Ecto neural progenitor cell (in vitro differentiated cells): Measurements from ENCODE around the gene CD2AP.
"Not testable (repeated sequence)": the region's sequence is repeated elsewhere in the genome, so short reads cannot be mapped to it uniquely, and the experiment has no call there.

Source experiments
- DNase-seq: peaks from one replicate; pipeline ENCODE4 v3.0.0-alpha.2; 2018; ENCODE audit warnings: low spot score

CD2AP gene

DNA sequence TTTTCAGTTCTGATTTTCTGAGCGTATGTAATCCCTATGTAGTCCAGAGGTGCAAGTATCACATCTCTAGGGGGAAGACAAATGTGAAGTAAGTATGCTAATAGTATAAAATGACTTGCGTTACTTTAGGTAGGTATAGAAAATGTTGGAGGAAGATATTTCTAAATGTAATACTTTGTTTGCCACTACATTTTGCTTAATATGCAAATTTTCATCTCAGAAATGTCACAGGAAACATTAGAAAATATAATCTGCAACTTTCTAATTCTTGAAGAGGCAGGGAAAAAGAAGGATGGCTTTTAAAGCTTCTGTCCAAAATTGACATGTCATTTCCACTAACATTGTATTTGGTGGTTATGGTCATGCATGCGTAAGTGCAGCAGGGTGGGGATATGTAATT is 85.6 kb downstream of the CD2AP start:
- DNase-seq: no peak

DNA sequence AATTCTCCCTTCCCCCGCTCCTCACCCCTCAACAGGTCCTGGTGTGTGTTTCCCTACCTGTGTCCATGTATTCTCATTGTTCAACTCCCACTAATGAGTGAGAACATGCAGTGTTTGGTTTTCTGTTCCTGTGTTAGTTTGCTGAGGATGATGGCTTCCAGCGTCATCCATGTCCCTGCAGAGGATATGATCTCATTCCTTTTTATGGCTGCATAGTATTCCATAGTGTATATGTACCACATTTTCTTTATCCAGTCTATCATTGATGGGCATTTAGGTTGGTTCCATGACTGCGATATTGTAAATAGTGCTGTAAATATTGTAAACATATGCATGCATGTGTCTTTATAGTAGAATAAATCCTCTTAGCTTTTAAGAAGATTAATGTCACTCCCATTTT is 89.0 kb downstream of the CD2AP start:
- DNase-seq: not testable (repeated sequence)

DNA sequence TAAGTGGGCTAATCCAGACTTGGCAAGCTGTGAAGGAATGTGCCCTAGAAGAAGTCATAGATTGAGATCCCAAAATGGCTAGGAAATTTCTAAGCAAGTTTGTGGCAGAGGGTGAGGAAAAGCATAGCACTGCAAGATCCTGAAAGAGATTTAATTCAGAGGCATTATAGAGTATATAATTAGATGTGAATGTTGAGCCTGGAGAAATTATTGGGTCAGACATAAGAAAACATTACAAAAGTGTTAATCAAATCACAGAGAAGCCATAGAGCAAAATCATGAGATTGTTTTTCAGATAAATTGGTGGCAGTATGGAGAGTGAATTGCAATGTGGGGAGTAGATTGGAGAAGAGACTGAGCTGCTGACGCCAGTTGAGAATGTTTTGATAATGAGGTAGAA is 90.0 kb downstream of the CD2AP start:
- no peak for DNase-seq

DNA sequence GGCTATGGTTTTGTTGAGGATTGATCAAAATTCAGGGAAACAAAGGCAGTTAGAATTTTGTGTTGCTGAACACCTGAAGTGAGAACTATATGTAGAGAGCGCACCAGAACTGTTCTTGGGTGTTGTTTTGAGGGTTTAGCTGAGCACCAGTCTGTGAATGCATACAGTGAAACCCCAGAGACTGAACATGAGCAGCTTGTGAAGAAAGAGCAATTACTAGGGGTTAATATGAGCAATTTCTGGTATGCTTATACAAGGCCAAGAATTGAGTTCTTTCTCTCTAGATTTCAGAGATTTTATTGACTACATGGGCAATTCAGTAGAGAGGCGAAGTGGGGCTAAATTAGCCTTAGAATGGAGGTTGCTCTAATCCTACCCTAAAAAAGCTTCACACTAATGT is 93.9 kb downstream of the CD2AP start:
- DNase-seq: no peak

DNA sequence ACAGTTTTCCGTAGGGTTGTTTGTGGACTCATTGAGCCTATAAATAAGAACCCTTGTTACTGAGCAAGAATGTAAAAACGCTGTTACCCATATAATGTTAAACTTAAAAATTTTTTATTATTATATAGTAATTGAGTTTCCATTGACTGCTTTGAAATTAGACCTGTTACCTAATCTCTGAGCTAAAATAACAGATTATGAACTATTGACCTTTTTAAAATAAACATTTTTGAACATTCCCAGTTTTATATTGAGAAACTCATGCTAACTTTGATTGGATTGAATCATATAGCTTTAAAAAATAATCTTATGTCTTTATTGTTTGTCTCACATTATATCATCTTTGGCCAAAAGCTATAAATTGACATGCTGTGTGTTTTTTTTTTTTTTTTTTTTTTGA is 95.5 kb downstream of the CD2AP start:
- no peak for DNase-seq

DNA sequence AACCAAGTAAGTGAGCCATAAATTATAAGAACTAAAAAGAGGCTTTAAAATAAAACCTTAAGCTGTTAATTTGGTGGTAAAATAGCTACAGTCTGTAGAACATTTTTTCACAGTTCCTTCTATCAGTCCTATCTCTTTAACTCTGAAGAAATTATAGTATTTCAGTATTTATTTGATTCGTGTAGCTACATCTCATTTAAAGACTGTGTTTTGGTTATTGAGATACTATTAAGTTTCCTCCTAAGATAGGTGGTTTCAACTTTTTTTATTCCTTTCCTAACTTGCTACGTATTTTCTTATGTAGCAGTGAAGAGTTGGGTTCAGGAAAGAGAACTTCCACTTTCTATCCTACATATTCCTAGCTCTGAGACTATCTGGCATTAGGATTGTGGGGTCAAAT is 97.2 kb downstream of the CD2AP start:
- no peak for DNase-seq

DNA sequence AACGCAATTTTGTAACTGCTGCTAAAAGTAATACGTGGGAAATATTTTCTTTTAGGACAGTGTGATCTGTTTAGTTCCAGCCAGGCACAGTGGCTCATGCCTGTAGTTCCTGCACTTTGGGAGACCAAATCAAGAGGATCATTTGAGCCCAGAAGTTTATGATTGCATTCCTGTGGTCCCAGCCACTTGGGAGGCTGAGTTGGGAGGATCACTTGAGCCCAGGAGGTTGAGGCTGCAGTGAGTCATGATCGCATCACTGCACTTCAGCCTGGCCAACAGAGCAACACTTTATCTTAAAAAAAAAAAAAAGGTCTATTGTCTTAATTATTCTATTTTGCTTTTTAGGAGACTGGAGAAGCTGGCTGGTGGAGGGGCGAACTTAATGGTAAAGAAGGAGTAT is 101.5 kb downstream of the CD2AP start:
- DNase-seq: no peak

DNA sequence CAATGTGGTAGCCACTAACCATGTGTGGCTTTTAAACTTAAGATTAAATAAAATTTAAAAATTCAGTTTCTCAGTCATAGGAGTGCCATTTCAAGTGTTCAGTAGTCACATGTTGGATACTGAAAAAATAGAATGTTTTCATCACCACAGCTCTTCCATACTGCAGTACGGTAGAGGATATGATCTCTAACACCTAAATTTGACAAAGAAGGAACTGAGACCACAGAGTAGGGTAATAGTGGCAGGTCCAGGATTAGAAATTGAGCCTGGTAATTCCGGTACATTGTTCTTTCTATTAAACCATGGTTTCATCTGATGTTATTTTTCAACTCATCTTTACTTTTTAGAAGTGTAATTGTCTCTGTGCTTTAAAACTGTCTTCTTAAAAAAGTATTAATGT is 104.0 kb downstream of the CD2AP start:
- DNase-seq: no peak

DNA sequence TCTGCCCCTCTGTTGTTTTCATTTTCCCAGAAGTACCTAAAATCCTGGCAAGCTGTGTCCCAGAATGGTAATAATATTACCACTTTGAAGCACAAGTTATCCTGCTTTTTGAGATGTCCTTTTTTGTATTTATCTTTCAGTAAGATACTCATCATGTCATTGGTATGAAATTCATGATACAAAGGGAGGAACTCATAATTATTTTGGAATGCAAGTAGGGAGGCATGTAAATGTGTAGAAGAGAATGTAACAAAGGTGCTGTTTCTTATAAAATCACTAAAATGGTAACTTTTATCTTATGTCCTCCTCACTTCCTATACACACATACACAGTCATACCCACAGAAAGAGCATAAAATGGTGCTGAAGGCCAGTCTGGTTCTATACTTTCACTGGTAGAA is 109.9 kb downstream of the CD2AP start:
- DNase-seq: no peak

DNA sequence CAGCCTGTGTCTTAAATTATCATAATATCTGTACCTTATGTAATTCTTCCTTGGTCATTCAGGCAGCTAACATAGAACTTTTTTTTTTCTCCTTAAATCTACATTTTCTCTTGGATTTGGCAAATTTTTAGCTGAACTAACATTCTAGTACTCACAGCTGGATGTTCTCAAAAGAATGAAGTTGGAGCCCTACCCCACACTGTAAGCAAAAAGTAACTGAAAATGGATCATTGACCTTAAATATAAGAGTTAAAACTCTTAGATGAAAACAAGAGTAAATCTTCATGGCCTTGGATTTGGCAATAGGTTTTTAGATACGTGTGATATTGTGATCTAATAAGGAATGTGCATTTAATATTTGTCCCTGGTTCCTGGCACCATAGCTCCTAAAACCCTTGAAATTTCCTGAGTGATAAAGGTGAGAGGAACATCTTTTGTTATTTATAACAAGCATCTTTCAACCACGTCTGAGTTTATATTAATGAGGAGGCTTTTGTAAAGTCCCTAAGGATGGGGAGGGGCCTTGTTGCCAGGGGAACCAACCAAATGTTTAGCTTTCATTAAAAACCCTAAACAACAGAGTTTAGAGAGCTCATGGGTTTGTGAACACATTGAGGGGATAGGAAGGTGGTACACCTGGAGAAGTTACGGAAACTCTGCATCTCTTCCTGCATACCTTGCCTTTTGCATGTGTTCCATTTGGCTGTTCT is 114.7 kb downstream of the CD2AP start:
- no peak for DNase-seq

DNA sequence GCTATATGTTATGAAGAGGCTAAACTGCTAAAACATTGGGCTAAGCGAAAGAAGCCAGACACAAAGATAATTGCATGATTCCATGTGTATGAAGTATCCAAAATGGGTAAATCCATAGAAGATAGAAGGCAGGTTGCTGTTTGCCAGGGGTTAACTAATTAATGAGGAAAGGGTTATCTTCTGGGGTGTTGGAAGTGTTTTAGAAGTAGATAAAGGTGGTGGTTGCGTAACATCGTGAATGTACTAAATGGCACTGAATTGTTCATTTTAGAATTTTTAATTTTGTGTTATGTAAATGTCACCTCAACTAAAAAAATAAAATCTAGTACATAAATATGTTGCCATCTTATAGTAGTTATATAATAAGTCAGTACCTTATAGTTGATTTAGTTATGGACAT is 116.4 kb downstream of the CD2AP start:
- DNase-seq: no peak

DNA sequence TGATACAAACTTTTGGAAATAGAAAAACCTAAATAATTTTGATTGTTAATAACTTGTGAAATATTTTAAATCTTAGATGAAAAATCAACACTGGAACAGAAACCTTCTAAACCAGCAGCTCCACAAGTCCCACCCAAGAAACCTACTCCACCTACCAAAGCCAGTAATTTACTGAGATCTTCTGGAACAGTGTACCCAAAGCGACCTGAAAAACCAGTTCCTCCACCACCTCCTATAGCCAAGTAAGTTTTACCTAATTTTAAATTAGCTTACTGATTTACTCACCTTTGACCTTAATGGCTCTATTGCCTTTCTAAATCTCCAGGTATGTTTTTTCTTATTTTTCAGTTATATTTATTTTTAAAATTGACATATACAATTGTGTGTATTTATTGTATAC is 118.2 kb downstream of the CD2AP start:
- DNase-seq: no peak

DNA sequence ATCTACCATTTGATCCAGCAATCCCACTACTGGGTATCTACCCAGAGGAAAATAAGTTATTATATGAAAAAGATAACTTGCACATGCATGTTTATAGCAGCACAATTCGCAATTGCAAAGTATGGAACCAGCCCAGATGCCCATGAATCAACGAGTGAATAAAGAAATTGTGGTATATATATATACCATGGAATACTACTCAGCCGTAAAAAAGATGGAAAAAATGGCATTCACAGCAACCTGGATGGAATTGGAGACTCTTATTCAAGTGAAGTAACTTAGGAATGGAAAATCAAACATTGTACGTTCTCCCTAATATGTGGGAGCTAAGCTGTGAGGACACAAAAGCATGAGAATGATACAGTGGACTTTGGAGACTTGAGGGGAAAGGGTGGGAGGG is 120.8 kb downstream of the CD2AP start:
- no peak for DNase-seq

DNA sequence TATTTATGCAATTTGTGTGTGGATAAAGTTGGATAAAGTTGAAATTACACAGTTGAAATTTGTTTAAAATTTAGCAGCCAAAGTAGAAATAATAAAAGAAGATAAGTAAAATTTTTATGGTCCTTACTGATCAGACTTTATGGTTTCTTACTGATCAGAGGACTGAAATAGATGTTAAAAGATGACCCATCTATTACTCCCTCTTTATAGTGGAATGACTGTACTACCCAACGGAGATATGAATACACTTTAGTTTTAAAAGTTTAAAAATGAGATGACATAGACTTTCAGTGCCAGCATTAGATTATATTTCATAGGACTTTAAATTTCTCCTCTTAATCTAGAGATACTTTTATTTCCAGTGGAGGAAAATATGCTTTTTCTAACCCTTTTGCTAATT is 121.9 kb downstream of the CD2AP start:
- no peak for DNase-seq

DNA sequence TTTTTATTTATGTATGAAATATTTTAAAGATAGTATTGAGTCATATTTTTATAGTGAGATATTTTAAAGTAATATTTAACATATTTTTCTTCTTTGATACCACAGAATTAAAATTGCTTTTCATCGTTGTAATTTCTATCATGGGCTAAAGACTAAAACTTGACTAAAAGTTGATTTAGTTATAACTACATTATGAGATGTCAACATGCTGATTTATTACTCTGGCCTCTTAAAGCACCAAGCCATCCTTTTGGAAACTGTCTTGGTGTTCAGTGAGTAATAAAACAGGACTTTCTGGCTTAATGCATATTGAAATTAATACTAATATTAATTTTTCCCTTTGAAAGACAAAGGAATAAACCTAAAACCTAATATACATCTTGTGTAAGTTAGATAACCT is 125.6 kb downstream of the CD2AP start:
- DNase-seq: no peak

DNA sequence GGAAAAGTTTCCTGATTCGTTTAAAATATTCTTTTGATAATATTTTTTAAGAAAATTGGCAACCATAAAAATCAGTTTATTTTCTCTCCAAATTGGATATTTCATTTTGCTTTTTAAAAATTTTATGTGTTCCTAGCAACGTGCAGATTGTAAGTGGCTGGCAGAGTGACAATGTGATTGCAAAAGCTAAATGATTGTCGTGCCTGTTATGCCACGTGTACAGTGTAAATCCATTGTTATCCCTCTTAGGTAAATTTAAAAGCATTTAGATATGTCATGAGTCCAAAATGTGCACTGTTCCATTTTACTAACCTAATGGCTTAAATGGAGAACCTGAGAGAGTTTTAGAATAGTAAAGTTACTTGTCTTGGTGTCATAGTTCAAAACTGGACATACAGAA is 126.4 kb downstream of the CD2AP start:
- no peak for DNase-seq

DNA sequence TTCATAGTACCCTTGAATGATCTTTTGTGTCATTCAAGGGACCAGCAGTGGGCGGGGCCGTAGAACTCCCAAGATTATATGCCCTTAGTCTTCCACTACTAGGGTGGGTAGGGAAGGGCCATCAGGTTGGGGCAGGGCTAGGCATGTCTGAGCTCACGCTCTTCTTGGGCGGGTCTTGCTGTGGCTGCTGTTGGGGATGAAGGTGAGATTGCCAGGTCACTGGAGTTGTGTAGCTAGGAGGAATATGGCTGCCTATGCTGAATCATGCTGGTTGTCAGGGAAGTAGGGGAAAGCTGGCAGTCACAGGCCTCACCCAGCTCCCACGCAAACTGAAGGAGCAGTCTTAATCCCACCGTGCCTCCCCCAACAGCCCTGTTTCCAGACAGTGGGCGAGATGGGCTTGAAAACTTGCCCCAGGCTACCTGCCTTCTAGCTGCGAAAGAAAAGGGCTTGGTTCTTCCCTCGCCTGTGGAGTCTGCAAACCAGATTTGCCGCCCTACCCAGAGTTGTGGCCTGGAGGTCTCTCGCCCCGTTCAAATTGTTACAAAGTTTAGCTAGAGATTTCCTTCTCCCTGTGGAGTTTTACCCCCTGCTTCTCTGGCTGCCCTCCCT is 144.4 kb downstream of the CD2AP start:
- no peak for DNase-seq

DNA sequence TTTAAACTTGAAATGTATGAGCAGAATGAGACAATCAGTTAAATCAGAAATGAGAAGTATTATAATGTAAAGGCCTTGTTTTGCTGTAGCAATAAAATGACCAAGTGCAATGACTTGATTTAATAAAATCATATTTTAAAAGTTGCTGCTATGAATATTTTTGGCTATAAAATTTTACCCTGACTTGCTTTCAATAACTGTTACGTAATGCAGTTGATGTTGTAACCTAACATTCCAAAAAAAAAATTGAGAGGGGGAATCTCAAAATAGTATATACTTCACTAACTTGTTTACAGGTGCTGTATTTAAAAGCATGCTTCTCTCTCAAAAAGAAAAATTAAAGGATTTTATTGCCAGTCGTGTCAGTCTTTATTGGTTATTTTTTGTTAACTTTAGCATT is 149.2 kb downstream of the CD2AP start:
- no peak for DNase-seq

DNA sequence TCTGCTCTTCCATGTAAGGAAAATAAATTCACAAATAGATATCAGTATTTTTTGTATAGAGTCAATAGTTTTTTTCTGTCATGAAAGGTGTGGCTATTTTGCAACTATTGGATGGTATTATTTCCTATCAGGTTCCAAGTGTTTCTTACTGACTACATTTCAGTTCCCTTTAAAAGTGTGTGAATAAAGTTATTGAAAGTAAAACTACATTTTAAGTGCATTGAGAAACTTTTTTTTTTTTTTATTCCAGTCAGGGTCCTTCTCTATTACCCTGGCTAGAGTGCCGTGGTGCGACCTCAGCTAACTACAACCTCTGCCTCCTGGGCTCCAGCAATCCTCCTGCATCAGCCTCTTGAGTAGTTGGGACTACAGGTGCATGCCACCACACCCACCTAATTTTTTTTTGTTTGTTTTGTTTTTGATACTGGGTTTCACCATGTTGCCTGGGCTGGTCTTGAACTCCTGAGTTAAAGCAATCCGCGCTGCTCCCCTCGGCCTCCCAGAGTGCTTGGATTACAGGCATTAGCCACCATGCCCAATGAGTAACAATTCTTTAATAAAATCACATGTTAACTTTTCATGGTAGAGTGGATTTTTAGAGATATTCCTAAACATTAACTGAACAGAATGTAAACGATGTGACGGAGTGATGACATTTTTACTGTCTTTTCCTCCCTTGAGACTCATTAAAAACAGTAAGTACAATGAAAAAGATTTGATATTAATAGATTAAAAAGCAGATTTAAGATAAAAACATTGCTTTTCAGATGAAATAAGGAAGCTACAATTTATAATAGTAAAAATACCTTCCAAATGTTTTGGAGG is 151.1 kb downstream of the CD2AP start:
- no peak for DNase-seq

DNA sequence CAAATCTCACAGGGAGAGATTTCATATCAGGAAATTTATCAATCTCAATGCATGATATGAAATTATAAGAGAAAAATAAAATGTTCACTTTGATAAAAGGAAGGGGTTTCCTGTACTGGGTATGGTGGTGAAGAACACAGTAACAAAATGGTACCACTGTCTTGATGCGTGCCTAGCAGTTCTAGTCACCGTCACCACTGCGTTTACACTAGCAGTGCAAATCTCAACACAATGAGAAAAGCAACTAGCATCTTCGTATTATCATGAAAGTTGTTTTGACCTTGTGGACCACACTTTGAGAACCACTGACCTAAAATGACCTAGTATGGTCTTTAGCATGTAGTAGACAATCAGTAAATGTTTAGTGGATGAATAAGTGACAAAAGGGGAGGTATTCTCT is 152.4 kb downstream of the CD2AP start:
- no peak for DNase-seq

DNA sequence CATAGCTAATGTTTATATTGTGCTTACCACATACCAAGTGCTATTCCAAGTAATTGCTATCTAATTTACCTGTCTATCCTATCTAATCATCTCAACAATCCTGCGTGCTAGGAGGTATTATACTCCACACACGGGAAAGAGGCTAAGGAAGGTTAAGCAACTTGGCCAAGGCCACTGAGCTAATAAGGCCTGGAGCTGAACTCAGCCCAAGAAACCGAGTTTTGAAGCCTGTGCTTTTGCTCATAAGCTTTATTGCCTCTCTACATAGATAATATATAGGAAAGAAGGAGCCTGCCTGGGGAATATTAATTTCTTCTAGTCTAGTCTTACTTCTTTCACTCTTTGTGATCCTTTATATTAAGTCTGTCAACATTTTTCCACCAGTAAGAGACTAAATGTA is 153.0 kb downstream of the CD2AP start:
- DNase-seq: no peak

DNA sequence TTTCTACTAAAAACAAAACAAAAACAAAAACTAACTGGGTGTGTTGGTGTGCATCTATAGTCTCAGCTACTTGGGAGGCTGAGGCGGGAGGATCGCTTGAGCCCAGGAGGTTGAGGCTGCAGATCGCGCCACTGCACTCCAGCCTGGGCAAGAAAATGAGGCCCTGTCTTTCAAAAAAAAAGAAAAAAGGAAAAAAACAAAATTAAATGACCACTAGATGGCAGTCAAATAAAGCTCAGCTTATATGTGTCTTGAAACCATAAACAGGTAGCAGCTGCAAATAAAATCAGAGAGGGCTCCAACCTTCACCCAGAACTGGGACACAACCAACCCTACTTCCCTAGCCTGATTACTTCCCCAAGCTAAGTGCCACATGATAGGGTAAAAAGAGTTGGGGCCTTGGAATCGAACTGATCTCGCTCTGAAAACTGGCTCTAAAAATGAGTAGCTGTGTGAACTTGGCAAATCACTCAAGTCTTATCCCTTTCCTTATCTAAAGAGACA is 153.7 kb downstream of the CD2AP start:
- no peak for DNase-seq

DNA sequence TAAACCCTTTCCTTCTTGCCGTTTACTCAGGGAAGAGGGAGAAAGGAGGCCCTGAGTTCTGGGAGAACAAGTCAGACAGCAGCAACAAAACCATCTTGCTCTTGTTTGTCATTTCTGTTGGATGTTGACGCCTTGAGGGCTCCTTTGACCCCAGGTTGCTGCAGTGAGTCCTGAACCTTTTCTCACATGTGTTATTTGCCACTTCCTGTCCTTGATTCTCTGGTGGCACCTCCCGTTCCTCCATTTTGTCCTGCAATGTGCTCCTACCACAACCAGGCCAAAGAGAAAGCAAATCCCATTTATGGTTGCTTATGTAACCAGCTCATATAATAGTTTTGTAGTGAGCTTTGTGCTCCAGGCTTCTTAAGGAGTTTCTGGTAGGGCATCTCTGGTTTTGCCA is 154.2 kb downstream of the CD2AP start:
- DNase-seq: no peak
